Measurements from ENCODE around the gene GALNT1.

GRCh38 chr18:35691625-35692024 lies 110.1 kb downstream of the GALNT1 start:
- TF ChIP-seq CTCF (IDR thresholded peaks at IDR 0.05) (no peak), POLR2A (IDR thresholded peaks at IDR 0.05) (no peak)

Data from upper lobe of left lung (tissue), 4 donors.